ENCODE data around the gene SP2.
A peak's percentile ranks its signal among the peaks of the same experiment; 100 is the strongest.
"Not testable (repeated sequence)": the region's sequence is repeated elsewhere in the genome, so short reads cannot be mapped to it uniquely, and the experiment has no call there.

The SP2 gene

GRCh38 chr17:47891545-47892088 lies 4.4 kb upstream of the SP2 start:
- no peak for DNase-seq

- no peak for DNase-seq
Observed at GRCh38 chr17:47894498-47895346, 1.3 kb upstream of the SP2 start.

GRCh38 chr17:47895347-47895855 lies 635 bp upstream of the SP2 start:
- DNase-seq, result peak; percentile 38

- DNase-seq, result no peak
Observed at GRCh38 chr17:47896672-47897490, 845 bp downstream of the SP2 start.

DNA sequence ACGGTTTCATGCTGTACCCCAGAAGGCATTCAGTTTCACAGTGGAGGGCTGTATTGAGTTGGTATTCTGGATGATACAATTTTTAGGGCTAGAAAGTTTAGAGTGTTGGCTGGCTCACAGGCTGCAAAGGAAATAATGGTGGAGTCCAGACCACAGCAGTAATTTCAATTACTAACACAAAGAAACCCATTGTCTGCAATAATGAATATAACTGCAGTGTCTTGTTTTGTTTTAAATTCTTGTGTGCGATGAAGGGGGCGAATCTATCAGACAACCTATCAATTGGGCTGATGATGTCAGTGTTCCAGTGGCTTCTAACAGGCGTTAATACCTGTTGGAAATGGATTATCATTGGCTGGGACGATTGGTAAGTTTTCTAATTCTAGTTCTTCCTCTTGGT lies 1.5 kb downstream of the SP2 start:
- DNase-seq, result no peak

- DNase-seq, result peak; percentile 47
Observed at GRCh38 chr17:47898241-47898640, 2.2 kb downstream of the SP2 start.

- DNase-seq, result no peak
Observed at GRCh38 chr17:47899643-47900042, 3.6 kb downstream of the SP2 start.

DNA sequence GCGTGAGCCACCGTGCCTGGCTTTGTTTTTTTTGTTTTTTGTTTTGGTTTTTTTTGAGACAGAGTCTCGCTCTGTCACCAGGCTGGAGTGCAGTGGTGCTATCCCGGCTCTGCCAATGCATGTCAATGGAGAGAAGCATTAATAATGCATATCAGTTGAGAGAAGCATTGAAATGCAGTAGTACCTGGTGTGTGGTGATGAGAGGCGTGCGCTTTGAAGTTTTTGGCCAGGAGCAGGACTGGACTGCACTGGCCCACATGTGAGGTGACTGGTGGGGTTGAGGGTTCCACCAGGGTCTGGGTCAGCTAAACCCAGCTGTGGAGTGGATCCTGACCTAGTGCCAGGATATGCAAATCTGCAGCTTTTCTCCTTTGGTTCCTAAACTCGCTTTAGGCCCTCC lies 5.4 kb downstream of the SP2 start:
- no peak for DNase-seq

DNA sequence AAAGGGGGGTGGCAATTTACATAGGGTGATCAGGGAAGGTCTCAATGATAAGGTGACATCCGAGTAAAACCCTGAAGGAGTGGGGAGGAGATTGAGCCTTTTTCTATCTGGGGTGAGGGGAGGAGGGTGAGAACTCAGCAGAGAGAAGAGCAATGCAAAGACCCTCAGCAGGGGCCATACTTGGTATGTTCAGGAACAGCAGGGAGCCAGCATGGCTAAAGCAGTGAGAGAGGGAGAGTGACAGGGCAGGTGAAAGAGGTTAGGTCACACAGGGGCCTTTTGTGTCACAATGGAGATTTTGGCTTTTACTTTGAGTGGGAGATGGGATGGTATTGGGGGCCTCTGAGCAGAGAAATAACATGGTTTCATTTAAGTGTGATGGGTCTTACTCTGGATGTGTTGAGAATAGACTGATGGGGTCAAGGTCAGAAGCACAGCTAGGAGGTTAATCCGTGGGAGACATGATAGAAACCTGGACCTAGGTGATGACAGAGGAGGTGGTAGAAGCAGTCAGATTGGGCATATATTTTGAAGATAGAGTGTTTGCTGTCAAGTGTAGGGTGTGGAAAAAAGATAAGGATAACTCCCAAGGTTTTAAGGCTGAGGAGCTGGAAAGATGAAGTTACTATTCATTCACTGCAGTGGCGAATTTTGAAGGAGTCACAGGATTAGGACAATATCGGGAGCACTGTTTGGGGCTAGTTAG lies 6.2 kb downstream of the SP2 start:
- DNase-seq, result no peak

DNA sequence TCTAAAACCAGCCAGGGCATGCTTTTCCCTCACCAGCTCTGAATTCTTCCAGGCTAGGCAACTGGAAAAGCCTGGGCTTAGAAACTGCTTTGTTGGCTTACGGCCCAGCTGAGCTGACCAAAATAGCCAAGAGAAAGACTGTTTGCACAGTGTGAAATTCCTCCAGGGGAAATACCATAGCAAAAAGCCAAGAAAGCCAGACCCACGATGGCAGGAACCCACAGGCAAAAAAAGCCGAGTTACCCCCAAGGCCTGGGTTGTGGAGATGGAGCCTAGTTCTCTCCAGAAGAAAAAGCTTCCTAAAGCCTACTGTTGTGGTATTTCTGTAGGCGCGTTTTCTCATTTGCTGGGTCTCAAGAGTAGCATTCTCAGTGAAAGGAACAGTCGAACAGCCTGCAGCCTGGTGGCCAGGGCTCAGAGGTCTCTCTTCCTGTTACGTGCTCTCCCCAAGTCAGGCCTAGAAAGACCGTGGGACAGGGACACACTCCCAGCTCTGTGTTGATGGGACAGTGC lies 9.2 kb downstream of the SP2 start:
- no peak for DNase-seq

- DNase-seq, result no peak
Observed at GRCh38 chr17:47906443-47906842, 10.4 kb downstream of the SP2 start.

DNA sequence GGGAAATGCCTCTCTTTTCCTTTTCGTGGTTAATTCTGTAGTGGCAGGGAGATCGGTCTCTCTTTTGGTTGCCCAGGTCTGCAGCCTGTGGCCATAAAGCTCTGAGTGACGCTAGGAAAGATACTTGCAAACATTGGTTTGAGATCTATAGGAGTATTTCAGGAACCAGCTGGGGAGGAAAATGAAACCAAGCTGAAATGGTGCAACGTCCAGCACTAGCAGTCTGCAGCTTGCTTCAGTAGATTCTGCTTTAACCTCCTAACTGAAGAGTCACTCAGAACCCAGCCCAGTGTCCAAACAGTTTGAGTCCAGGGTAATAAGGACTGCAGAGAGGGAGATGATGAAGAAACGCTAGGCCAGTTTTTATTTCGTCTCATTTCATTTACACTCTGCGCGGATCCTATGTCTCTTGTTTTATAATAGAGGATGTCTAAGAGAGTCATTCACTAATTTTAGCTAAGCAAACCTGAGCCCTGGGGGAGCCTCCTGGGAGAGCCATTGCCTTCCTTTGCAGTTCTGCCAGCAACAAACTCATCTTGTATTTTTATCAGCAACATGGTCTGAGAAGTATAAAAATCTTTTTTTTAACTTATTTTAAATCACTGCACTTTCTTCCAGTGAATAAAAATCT lies 12.0 kb downstream of the SP2 start:
- DNase-seq, result peak; percentile 80

- DNase-seq, result no peak
Observed at GRCh38 chr17:47913050-47913449, 17.0 kb downstream of the SP2 start.

DNA sequence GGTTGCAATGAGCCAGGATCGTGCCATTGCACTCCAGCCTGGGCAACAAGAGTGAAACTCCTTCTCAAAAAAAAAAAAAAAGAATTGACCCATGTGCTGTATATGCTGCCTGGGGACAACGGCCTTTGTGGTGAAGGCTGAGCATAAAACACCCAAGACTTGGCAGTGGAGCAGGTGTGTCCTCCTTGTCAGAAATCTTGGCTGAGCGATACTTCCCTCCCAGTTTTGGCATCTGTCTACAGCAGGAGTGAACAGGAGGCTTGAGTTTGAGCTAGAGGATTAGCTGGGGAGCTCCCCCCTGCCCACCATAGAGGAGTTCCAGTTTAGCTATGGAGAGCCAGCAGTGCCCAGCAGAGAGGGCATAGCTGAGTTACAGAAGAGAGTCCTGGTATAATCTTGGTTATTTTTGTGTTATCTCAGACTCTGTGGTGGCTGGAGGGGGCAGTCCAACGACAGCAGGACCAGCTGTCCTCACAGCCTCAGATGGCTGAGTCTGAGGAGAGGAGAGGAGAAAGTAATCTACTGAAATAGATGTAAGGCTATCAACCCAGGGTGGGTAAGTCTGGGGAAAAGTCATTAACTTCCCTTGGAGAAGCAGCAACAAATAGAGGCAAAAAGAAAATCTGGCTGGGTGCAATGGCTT lies 18.4 kb downstream of the SP2 start:
- DNase-seq, result no peak

DNA sequence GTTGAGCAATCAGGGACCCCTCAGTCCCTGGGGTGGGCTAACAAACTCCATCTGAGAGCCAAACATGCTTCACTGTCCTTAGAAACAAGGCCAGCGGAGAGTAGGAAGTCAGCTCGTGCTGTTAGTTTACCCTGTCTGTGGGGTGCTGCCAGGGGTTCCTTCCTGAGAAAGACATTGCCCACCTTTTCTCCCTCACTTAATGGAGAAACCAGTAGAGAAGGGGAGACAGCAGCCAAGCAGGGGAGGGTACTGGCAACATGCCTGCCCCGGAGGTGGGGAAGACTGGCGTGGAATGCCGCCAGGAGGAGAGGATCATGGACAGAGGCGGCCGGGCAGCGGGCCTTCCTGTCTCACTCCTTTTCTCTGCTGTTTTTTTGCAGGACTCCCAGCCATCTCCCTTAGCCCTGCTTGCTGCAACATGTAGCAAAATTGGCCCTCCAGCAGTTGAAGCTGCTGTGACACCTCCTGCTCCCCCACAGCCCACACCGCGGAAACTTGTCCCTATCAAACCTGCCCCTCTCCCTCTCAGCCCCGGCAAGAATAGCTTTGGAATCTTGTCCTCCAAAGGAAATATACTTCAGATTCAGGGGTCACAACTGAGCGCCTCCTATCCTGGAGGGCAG lies 19.9 kb downstream of the SP2 start:
- no peak for DNase-seq

GRCh38 chr17:47916489-47917208 lies 20.6 kb downstream of the SP2 start:
- no peak for DNase-seq

- DNase-seq, result no peak
Observed at GRCh38 chr17:47917581-47917980, 21.5 kb downstream of the SP2 start.

GRCh38 chr17:47918006-47918405 lies 22.0 kb downstream of the SP2 start:
- DNase-seq, result peak; percentile 61

DNA sequence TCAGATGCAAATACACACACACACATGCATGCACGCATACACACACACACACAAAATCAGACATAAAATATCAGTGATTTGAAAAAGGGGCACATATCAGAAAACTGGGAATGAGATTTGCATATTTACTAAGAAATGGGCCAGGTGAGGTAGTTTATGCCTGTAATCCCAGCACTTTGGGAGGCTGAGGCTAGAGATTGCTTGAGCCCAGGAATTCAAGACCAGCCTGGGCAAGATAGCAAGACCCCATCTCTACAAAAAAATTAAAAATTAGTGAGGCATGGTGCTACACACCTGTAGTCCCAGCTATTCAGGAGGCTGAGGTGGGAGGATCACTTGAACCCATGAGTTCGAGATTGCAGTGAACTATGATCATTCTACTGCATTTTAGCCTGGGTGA lies 23.0 kb downstream of the SP2 start:
- no peak for DNase-seq

GRCh38 chr17:47919889-47920288 lies 23.9 kb downstream of the SP2 start:
- not testable (repeated sequence) for DNase-seq
